NCI-H82 (cell line): ENCODE data around the gene GNPTAB.
"Not testable (repeated sequence)": the region's sequence is repeated elsewhere in the genome, so short reads cannot be mapped to it uniquely, and the experiment has no call there.

Source experiments
- DNase-seq: peaks from one replicate; lab custom pipeline; 2025; lab: John Stamatoyannopoulos, UW

GNPTAB gene

GRCh38 chr12:101830367-101831325 is at the start of gene GNPTAB:
TSS of gene GNPTAB (minus strand) at chr12:101830959. CDS start at chr12:101830675, 284 bp downstream.
- peak; percentile 96 for DNase-seq

- no peak for DNase-seq
Measured at GRCh38 chr12:101878243-101878821, 47.6 kb upstream of the GNPTAB start.

- DNase-seq: no peak
Measured at GRCh38 chr12:101877806-101878242, 47.1 kb upstream of the GNPTAB start.

GRCh38 chr12:101876861-101877805 is 46.4 kb upstream of the GNPTAB start, which contains the start of gene DRAM1:
TSS of gene DRAM1 (plus strand) at chr12:101877580. CDS start at chr12:101877790, 210 bp downstream.
- peak; percentile 65 for DNase-seq

- no peak for DNase-seq
Measured at GRCh38 chr12:101876322-101876860, 45.6 kb upstream of the GNPTAB start.

GRCh38 chr12:101875162-101875561 is 44.4 kb upstream of the GNPTAB start:
- DNase-seq: no peak

GRCh38 chr12:101870925-101871324 is 40.2 kb upstream of the GNPTAB start:
- DNase-seq: no peak

- not testable (repeated sequence) for DNase-seq
Measured at GRCh38 chr12:101867619-101868018, 36.9 kb upstream of the GNPTAB start.

GRCh38 chr12:101866615-101867373 is 36.0 kb upstream of the GNPTAB start:
- peak; percentile 58 for DNase-seq

- DNase-seq: no peak
Measured at GRCh38 chr12:101863981-101864380, 33.2 kb upstream of the GNPTAB start.

- no peak for DNase-seq
Measured at GRCh38 chr12:101862245-101862644, 31.5 kb upstream of the GNPTAB start.

GRCh38 chr12:101861688-101862087 is 30.9 kb upstream of the GNPTAB start:
- not testable (repeated sequence) for DNase-seq

- no peak for DNase-seq
Measured at GRCh38 chr12:101859664-101860607, 29.2 kb upstream of the GNPTAB start.

GRCh38 chr12:101858361-101858760 is 27.6 kb upstream of the GNPTAB start:
- no peak for DNase-seq

- no peak for DNase-seq
Measured at GRCh38 chr12:101857043-101857558, 26.3 kb upstream of the GNPTAB start.

- not testable (repeated sequence) for DNase-seq
Measured at GRCh38 chr12:101856614-101857013, 25.9 kb upstream of the GNPTAB start.

- DNase-seq: no peak
Measured at GRCh38 chr12:101855976-101856375, 25.2 kb upstream of the GNPTAB start.

GRCh38 chr12:101855364-101855884 is 24.7 kb upstream of the GNPTAB start:
- no peak for DNase-seq

GRCh38 chr12:101854747-101855146 is 24.0 kb upstream of the GNPTAB start:
- no peak for DNase-seq
